Astrocyte (in vitro differentiated cells and primary cell): ENCODE data around the gene RBP5.

Experiments used
- CTCF ChIP-seq: IDR thresholded peaks from 2 replicates; pipeline ENCODE4 v1.5.1; 2011; ENCODE audit warnings: low read depth, mild to moderate bottlenecking, inconsistent platforms, low read length, moderate library complexity; ENCODE audit not compliant: insufficient read depth
- EZH2 ChIP-seq: IDR thresholded peaks from 2 replicates; pipeline ENCODE4 v1.6.1; 2012; ENCODE audit warnings: mild to moderate bottlenecking, low read length, inconsistent platforms; ENCODE audit not compliant: insufficient read depth

GRCh38 chr12:7127916-7128626 is 618 bp downstream of the RBP5 start:
- no peak for TF ChIP-seq CTCF
- TF ChIP-seq EZH2 = no peak
